Muscle layer of duodenum (tissue), 2 donors: Measurements from ENCODE around the gene ASAP3.

ENCODE experiments used
- H3K27ac ChIP-seq: one replicate; pipeline ENCODE4 v1.7.0; 2013; ENCODE audit warnings: mild to moderate bottlenecking, low read length
- H3K27me3 ChIP-seq: one replicate; pipeline ENCODE4 v1.7.0; 2013; ENCODE audit warnings: low read depth, mild to moderate bottlenecking, control low read depth, low read length
- H3K36me3 ChIP-seq, 2 donors: one replicate each; pipeline ENCODE4 v1.7.0; 2013; ENCODE audit warnings: low read length in 2 of 2, control low read depth in 1 of 2, mild to moderate bottlenecking in 1 of 2; ENCODE audit not compliant: insufficient read depth in 2 of 2, control insufficient read depth in 1 of 2
- H3K4me1 ChIP-seq, 2 donors: one replicate each; pipeline ENCODE4 v1.7.0; 2013; ENCODE audit warnings: low read length in 2 of 2, mild to moderate bottlenecking in 2 of 2, control low read depth in 1 of 2, moderate library complexity in 1 of 2; ENCODE audit not compliant: insufficient read depth in 2 of 2, control insufficient read depth in 1 of 2
- H3K4me3 ChIP-seq, 2 donors: one replicate each; pipeline ENCODE4 v1.7.0; 2013; ENCODE audit warnings: low read length in 2 of 2, low read depth in 1 of 2, mild to moderate bottlenecking in 1 of 2
- H3K9me3 ChIP-seq, 2 donors: one replicate each; pipeline ENCODE4 v1.7.0; 2013; ENCODE audit warnings: low read length in 2 of 2, control low read depth in 1 of 2, mild to moderate bottlenecking in 1 of 2; ENCODE audit not compliant: control insufficient read depth in 1 of 2
- donor health status: healthy.

Gene ASAP3

GRCh38 chr1:23400324-23401114, 83.5 kb downstream of the ASAP3 start:
- Histone ChIP-seq H3K9me3 (no peaks in the 10 kb centered on the region), H3K4me1 (peaks cover 5 to 11% of the 10 kb centered on the region in 2 donors), H3K27me3 (no peaks in the 10 kb centered on the region), H3K36me3 (peaks cover 4 to 10% of the 10 kb centered on the region in 2 donors), H3K4me3 (no peak overlapping the region), H3K27ac (no peak overlapping the region)

GRCh38 chr1:23399229-23399628, 84.8 kb downstream of the ASAP3 start:
- Histone ChIP-seq H3K27ac (no peak overlapping the region), H3K4me3 (no peak overlapping the region), H3K27me3 (no peaks in the 10 kb centered on the region), H3K9me3 (no peaks in the 10 kb centered on the region), H3K4me1 (peaks cover 8 to 11% of the 10 kb centered on the region in 2 donors), H3K36me3 (peaks cover 4 to 10% of the 10 kb centered on the region in 2 donors)

GRCh38 chr1:23397908-23398307, 86.1 kb downstream of the ASAP3 start:
- Histone ChIP-seq H3K4me3 (no peak overlapping the region), H3K36me3 (peaks cover 4 to 10% of the 10 kb centered on the region in 2 donors), H3K27me3 (no peaks in the 10 kb centered on the region), H3K27ac (no peak overlapping the region), H3K4me1 (peaks cover 3 to 10% of the 10 kb centered on the region in 2 donors), H3K9me3 (no peaks in the 10 kb centered on the region)

- H3K27ac ChIP-seq = no peak overlapping the region
- peaks cover 4 to 10% of the 10 kb centered on the region in 2 donors for H3K36me3 ChIP-seq
- peaks cover 3 to 10% of the 10 kb centered on the region in 2 donors for H3K4me1 ChIP-seq
- H3K27me3 ChIP-seq = no peaks in the 10 kb centered on the region
- H3K4me3 ChIP-seq = no peak overlapping the region
- no peaks in the 10 kb centered on the region for H3K9me3 ChIP-seq
Observed at GRCh38 chr1:23396380-23396779, 87.6 kb downstream of the ASAP3 start.

- Histone ChIP-seq H3K27ac (peak overlapping the region; percentile 86), H3K27me3 (no peaks in the 10 kb centered on the region), H3K36me3 (peaks cover 4 to 10% of the 10 kb centered on the region in 2 donors), H3K4me3 (no peak overlapping the region), H3K9me3 (no peaks in the 10 kb centered on the region), H3K4me1 (peaks cover 3 to 10% of the 10 kb centered on the region in 2 donors)
Observed at GRCh38 chr1:23395849-23396248, 88.1 kb downstream of the ASAP3 start.

GRCh38 chr1:23395154-23395724, 88.7 kb downstream of the ASAP3 start:
- peak overlapping the region; percentile 86 for H3K27ac ChIP-seq
- peaks cover 4 to 10% of the 10 kb centered on the region in 2 donors for H3K36me3 ChIP-seq
- H3K9me3 ChIP-seq = no peaks in the 10 kb centered on the region
- H3K27me3 ChIP-seq = no peaks in the 10 kb centered on the region
- H3K4me3 ChIP-seq = peak overlapping the region in 1 of 2 donors; percentile 25
- H3K4me1 ChIP-seq = peaks cover 3 to 10% of the 10 kb centered on the region in 2 donors

GRCh38 chr1:23394684-23395083, 89.3 kb downstream of the ASAP3 start:
- Histone ChIP-seq H3K9me3 (no peaks in the 10 kb centered on the region), H3K27me3 (no peaks in the 10 kb centered on the region), H3K4me3 (peak overlapping the region in 1 of 2 donors; percentile 25), H3K4me1 (peaks cover 3 to 10% of the 10 kb centered on the region in 2 donors), H3K27ac (peak overlapping the region; percentile 86), H3K36me3 (peaks cover 4 to 10% of the 10 kb centered on the region in 2 donors)

GRCh38 chr1:23394181-23394580, 89.8 kb downstream of the ASAP3 start:
- Histone ChIP-seq H3K27me3 (no peaks in the 10 kb centered on the region), H3K27ac (peak overlapping the region; percentile 86), H3K4me1 (peaks cover 3 to 10% of the 10 kb centered on the region in 2 donors), H3K36me3 (peaks cover 4 to 10% of the 10 kb centered on the region in 2 donors), H3K9me3 (no peaks in the 10 kb centered on the region), H3K4me3 (no peak overlapping the region)

GRCh38 chr1:23393706-23394105, 90.3 kb downstream of the ASAP3 start:
- peak overlapping the region; percentile 86 for H3K27ac ChIP-seq
- H3K9me3 ChIP-seq = no peaks in the 10 kb centered on the region
- H3K4me1 ChIP-seq = peaks cover 3 to 10% of the 10 kb centered on the region in 2 donors
- H3K27me3 ChIP-seq = no peaks in the 10 kb centered on the region
- peaks cover 4 to 10% of the 10 kb centered on the region in 2 donors for H3K36me3 ChIP-seq
- no peak overlapping the region for H3K4me3 ChIP-seq

GRCh38 chr1:23392125-23392855, 91.7 kb downstream of the ASAP3 start:
- H3K27me3 ChIP-seq = no peaks in the 10 kb centered on the region
- no peak overlapping the region for H3K4me3 ChIP-seq
- no peak overlapping the region for H3K27ac ChIP-seq
- peaks cover 4 to 9% of the 10 kb centered on the region in 2 donors for H3K36me3 ChIP-seq
- H3K9me3 ChIP-seq = no peaks in the 10 kb centered on the region
- H3K4me1 ChIP-seq = peaks cover 3 to 10% of the 10 kb centered on the region in 2 donors

- Histone ChIP-seq H3K4me1 (peaks cover 0 to 6% of the 10 kb centered on the region in 2 donors), H3K27me3 (no peaks in the 10 kb centered on the region)
Observed at GRCh38 chr1:23389837-23390321, 94.1 kb downstream of the ASAP3 start.

More at GRCh38 chr1:23389837-23390321, 94.1 kb downstream of the ASAP3 start:
- H3K36me3 ChIP-seq = peaks cover 0 to 5% of the 10 kb centered on the region in 2 donors
- no peak overlapping the region for H3K4me3 ChIP-seq
- no peaks in the 10 kb centered on the region for H3K9me3 ChIP-seq
- H3K27ac ChIP-seq = no peak overlapping the region
